PC-3 (cell line): ENCODE data around the gene WNT10A.

ENCODE experiments used
- CTCF ChIP-seq: fragments of 300-600 bp; sonication (generic); conservative IDR thresholded peaks from 2 replicates; pipeline ENCODE4 v1.5.1; 2017; ENCODE audit warnings: antibody characterized with exemption, low read depth, mild to moderate bottlenecking, low read length
- EZH2 ChIP-seq: fragments of 300-600 bp; sonication (generic); IDR thresholded peaks from one replicate; pipeline ENCODE4 v1.6.1; 2017; ENCODE audit warnings: antibody characterized with exemption, mild to moderate bottlenecking, low read length; ENCODE audit not compliant: unreplicated experiment
- EZH2phosphoT487 ChIP-seq: fragments of 300-600 bp; sonication (generic); IDR thresholded peaks from 2 replicates; pipeline ENCODE4 v1.6.1; 2018; ENCODE audit warnings: mild to moderate bottlenecking, antibody characterized with exemption, low read length, borderline replicate concordance

GRCh38 chr2:218908721-218909619 lies 28.3 kb downstream of the WNT10A start:
- no peak for TF ChIP-seq EZH2phosphoT487
- TF ChIP-seq CTCF: no peak
- no peak for TF ChIP-seq EZH2
